PC-9 (cell line): ENCODE results near the gene SACM1L.

Experiments used
- EZH2 ChIP-seq: fragments of 200-600 bp; sonication (generic); IDR thresholded peaks from 2 replicates; pipeline ENCODE4 v1.8.0; 2017; ENCODE audit warnings: antibody characterized with exemption, low read depth
- TF ChIP-seq, protein P1 (sequence below): fragments of 200-600 bp; sonication (generic); conservative IDR thresholded peaks from 2 replicates; pipeline ENCODE4 v1.6.1; 2017; ENCODE audit warnings: mixed run types, antibody characterized with exemption, mild to moderate bottlenecking, moderate library complexity

DNA sequence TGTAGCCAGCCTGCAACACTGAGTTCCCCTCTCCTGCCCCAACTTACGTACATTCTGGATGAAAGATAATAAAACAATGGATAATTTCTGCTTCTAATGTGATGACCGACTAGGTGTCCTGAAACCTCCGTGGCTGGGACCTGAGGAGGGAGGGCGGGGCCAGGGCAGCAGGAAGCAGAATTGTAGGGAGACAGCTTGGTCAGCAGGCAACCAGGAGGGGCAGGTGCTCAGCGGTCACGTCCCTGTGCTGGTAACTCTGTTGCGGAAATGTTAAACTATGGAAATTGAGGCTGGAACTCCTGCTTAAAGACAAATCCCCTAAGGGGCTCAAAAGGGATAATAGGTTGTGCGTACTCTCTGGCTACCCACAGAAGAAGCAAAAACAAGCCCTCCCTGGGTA lies 76.8 kb downstream of the SACM1L start:
- TF ChIP-seq, protein P1, sequence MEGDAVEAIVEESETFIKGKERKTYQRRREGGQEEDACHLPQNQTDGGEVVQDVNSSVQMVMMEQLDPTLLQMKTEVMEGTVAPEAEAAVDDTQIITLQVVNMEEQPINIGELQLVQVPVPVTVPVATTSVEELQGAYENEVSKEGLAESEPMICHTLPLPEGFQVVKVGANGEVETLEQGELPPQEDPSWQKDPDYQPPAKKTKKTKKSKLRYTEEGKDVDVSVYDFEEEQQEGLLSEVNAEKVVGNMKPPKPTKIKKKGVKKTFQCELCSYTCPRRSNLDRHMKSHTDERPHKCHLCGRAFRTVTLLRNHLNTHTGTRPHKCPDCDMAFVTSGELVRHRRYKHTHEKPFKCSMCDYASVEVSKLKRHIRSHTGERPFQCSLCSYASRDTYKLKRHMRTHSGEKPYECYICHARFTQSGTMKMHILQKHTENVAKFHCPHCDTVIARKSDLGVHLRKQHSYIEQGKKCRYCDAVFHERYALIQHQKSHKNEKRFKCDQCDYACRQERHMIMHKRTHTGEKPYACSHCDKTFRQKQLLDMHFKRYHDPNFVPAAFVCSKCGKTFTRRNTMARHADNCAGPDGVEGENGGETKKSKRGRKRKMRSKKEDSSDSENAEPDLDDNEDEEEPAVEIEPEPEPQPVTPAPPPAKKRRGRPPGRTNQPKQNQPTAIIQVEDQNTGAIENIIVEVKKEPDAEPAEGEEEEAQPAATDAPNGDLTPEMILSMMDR, result no peak
- no peak for TF ChIP-seq EZH2
